Measurements from ENCODE around the gene CEBPZOS.

CEBPZOS gene

DNA sequence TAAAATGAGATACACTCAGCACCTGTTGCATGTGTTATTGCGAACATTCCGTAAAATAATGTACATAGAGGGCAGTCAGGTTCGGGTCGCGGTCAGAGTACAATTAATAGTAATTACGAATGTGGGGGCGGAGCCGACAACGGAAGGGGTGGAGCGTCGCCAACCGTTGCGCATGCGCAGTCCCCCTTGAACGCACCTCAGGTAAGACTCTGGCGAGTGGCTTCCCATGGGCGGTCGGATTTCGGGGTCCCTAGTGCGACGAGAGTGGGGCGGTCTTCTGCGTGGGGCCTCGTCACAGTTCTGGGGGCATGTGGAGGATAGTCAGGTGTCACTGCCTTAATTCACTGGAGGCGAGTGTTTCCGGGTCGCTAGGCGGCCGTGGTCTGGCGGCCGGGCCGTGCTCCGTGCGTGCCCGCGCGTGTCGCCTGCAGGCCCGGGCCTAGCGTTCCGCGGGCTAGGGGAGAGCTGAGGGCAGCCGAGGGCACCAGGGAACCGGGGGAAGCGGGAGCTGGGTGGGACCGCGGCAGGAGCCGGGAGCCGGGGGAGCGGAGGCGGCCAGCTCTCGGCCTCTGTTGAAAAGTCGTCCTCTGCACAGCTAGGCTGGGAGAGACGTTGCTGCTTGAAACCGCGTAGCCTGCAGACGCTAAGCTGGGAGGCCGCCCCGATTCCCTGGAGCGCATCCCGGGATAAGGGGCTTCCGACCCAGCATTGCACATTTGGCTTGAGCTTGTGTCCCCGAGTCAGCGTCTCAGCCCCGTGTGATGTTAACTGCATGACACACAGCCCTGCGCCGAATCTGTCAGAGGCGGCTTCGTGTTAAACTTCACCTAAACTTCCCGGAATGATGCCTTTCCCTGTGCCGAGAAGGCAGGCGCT, at the start of gene CEBPZOS:
CEBPZOS (plus strand) TSS at position 177 of the 876 bp plus-strand sequence. CDS start 3,209 bp downstream, outside the sequence.
- DNase-seq (ENCODE audit: low read depth in 2 of 2) = peak; percentile 80 to 87

DNA sequence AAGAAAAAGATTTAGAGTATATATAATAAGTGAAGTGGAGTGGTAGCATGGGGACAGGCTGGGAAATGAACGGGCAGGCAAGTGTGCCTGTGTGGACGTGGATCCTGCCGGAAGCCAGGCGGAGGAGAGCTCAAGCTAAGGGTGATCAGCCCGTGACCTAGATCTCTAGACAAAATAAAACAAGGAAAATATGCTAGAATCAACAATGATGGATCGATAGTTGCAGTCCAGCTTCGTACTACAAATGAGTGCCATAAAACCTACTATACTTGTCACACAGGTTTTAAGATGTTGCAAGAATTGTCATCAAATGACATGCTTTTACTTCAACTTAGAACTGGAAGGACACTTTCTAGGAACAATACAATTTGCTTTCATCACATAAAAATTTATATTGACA, 48.0 kb upstream of the CEBPZOS start:
- no peak for DNase-seq (ENCODE audit: low read depth in 2 of 2)

DNA sequence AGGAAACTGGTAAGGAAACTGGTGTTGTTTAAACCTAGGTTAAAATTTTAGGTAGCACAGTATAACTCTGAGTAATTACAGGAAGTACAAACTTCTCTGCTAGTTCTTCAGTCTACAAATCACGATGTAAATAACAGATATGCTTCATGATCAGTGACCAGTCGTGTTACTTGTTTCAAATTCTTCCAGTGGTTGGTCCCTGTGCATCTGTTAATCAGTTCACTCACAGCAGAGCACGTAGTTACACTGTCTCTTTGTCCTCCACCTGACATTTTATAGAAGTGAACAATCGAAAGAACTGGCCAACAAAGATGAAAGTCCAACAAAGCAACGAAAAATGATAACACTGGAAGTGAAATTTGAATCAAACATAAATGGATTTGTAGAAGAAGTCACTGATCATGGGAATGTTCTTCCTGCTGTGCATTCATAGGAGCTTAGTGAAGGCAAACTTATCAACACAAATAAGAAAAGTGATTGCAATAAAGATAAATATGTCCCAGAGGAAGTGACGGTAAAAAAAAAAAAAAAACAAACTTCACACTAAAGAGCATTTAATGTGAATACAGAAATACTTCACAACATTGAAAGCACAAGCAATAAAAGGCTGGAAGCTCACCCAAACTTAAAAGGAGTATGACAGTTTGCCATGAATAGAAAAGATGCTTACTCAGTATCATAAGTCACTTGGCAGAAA, 46.5 kb upstream of the CEBPZOS start:
- DNase-seq (ENCODE audit: low read depth in 2 of 2) = no peak

DNA sequence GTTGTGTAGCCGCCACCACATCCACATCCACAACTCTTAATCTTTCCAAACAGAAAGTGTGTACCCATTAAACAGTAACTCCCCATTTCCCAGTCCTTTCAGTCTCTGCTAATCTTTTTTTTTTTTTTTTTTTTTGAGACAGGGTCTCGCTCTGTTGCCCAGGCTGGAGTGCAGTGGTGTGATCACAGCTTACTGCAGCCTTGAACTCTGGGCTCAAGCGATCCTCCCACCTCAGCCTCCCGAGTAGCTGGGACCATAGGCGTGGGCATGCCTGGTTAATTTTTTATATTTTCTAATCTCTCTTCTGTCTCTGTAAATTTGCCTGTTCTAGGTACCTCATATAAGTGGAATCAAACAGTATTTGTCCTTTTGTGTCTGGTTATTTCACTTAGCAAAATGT, 43.1 kb upstream of the CEBPZOS start:
- DNase-seq (ENCODE audit: low read depth in 2 of 2) = no peak

DNA sequence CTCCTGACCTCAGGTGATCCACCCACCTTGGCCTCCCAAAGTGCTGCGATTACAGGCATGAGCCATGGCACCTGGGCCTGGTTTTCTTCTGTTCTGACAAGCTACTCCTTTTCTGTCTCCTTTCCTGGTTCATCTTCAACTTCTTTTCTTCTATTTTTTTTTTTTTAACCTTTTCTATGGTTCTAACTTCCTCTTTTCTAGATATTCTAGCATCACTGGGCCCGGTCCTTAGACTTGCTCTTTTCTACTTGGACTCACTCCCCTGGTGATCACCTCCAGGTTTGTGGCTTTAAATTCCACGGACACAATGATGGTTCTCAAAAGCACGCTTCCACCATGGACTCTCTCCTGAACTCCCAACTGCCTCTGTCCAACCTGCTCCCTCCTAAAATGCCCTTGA, 41.5 kb upstream of the CEBPZOS start:
- DNase-seq (ENCODE audit: low read depth in 2 of 2) = no peak

DNA sequence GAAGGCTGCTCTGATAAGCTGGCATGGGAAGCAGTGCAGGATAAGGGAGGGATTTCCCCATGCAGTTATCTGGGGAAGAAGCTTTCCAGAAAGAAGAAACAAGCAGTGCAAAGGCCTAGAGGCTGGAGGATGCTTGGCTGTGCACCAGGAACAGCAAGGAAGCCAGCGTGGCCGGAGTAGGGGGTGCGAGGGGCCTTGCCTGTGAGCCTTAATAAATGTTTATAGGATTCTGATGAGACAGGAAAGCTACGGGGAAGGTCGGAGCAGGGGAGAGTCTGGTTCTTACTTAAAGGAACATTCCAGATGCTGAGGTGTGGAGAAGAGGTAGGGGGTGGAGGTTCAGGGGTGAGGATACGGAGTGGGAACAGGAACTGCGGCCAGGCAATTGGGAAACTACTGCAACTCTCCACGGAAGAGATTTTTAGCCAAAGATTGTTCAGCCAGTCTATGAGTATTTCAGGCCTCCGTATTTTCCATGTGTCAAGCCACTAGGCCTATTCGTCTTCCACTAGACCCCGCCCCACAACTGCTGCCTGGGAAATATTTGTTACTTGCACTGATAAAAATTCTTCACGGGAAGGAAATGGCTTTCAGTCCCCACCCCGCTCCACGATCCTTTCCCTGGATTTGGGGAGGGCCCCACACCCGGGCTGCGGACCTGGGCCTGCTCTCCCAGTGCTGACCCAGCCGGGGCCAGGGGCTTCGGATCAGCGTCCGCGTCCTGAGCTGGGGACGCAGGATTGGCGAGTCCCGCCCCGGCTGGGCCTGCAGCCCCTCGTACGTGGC, 40.0 kb upstream of the CEBPZOS start:
- peak in 1 of 2 donors; percentile 11 for DNase-seq (ENCODE audit: low read depth in 2 of 2)

DNA sequence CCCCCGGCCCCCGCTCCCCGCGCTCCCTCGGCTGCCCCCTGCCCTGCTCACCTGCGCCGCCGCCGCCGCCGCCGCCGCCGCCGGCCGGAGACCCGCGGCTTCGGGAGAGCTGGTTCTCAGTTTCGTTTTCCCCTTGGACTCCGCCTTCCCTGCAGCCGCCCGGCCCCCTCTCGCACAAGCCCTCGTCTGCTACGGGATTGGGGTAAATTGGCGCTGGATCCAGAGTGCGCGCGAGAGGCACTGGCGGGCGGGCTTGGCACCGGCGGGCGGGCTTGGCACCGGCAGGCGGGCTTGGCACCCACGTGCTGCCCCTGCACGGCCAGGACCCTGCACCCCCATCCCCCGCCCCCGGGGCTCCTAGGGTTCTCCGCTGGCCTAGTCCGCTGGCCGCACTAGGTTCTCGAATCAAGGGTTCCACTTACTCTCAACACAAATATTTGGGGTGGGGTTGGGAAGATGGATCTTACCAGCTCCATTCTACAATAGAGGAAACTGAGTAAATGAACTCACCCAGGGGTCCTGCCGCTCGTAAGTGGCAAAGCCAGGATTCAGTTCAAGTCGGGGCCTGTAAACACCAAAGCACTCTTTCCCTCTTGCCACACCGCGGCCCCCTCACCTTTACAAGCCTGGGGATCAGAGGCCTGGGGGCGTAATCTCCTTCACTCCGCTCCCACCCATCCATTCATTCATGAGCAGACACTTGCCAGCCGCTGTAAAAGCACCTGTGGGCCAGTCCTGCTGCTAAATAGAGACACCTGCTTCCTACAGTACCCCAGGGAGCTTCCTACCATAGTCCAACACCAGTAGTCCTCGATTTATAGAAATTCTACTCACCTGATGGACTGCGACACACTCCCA, 39.2 kb upstream of the CEBPZOS start, which contains the start of gene EIF2AK2:
EIF2AK2 (minus strand) TSS at position 124 of the 858 bp plus-strand sequence. CDS start 9,174 bp downstream, outside the sequence.
- peak; percentile 53 to 75 for DNase-seq (ENCODE audit: low read depth in 2 of 2)

DNA sequence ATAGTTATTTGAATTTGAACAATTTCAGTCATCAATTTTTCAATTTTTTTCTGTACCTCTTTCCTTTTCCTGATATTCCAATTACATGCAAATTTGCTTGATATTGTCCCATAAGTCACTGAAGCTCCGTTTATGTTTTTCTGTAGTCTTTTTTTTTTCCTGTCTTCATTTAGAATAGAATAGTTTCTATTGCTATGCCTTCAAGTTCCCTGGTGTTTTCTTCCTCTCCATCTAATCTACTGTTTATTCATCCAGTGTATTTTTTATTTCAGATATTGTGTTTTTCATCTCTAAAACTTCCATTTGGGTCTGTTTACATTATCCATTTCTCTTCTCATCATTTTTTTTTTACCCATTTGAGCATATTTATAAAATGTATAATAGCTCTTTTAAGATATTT, 31.5 kb upstream of the CEBPZOS start:
- DNase-seq (ENCODE audit: low read depth in 2 of 2) = no peak

DNA sequence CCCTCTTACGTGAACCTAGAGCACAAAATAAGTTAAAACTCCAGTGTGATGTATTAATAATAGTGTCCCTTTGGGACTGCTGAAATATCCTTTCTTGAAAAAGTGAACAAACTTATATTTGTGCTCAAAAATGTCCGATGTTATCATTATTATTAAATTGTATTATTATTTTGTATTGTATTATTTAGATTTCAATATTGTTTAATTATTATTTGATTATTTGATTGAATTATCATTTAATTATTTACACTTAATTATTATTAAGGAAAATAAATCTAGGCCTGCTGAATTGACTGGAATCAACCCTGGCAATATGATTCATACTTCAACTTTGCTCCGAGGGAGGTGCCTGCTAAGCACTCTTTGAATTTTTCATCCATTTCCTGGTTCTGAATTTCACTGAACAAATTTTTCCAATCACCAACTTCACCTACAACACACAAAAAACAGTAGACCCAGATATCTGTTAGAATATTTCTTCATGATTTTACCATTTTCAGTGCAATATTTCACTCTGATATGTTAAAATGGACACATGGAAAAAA, 28.6 kb upstream of the CEBPZOS start:
- DNase-seq (ENCODE audit: low read depth in 2 of 2) = no peak

DNA sequence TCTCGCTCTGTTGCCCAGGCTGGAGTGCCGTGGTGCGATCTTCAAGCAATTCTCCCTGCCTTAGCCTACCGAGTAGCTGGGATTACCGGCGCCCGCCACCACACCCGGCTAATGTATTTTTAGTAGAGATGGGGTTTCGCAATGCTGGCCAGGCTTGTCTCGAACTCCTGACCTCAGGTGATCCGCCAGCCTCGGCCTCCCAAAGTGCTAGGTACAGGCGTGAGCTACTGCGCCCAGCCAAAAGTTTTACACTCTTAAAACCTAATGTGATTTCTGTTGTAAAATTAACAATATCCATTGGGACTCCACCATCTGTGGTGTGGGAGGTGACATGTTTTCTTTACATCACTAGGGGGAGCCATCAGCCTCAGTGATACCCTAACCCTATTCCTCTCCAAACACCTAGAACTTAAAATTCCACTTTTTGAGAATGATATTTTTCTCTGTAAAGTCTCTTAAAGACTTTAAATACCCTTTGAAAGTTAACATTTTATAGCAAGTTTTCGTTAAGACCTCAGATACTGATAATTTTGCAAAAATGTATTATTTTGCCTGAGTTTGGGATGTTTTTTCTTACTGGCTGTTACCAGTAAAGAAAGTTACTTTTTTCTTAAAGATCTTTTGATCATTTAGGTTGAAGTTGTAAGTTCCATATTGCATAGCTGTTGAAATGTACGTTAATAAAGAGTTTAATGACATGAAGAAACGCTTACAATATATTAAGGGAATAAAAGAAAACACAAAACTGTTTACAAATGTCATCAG, 27.9 kb upstream of the CEBPZOS start:
- DNase-seq (ENCODE audit: low read depth in 2 of 2) = no peak

DNA sequence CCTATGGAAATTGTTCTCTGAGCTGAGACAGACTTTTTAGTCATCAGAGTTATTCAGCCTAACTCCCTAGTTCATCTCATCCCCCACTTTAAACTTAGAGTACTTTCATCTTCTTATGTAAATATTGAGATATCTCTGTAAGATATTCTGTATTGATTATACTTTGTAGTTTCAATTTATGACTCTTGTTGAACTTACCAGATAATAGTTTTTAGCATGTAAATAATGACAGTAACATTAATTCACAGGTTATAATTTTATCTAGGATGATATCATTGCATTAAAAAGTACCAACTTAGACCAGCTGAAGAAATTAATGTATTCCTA, 24.7 kb upstream of the CEBPZOS start:
- no peak for DNase-seq (ENCODE audit: low read depth in 2 of 2)

DNA sequence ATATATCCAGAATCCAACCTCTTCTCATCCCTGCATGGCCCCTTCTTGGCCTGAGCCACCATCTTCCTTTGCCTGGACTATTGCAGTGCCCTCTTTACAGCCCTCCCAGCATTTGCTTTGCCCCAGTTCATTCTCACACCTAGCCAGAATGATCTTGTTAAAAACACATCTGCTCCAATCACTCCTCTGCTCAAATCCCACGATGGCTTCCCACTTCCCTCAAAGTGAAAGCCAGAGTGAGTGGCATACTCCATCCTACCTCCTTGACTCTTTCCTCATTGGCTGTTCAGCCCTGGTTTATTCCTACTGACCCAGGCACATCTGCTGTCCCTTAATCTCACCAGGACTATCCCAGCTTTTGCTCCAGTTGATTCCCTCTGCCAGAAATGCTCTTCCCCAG, 22.6 kb upstream of the CEBPZOS start:
- no peak for DNase-seq (ENCODE audit: low read depth in 2 of 2)

DNA sequence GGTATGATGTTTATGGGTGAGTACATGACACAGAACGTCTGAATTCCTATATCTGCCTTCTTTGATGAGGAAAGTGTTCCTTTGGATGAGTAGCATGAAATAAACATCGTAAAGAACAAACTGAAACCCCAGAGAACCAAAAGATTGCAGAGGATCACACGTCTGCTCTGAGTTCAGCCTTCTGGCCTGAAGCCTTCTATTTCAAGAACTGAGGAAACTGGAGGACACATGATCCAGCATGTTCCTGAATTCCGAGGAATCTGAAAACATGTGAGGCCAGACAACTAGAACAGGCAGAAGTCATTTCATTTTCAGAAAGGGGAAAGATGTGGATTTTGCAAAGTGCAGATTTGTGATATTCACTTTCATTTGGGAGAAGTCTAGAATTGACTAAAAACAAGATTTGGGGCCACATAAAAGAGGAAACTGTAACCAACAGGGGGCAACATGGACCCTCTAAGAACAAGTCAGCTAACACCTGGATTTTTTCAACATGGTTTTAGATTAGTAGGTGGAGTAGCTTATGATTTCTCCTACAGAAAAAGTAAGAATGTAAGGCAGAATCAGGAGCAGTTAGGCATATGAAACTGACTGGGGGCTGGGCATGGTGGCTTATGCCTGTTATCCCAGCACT, 16.2 kb upstream of the CEBPZOS start:
- DNase-seq (ENCODE audit: low read depth in 2 of 2) = no peak

DNA sequence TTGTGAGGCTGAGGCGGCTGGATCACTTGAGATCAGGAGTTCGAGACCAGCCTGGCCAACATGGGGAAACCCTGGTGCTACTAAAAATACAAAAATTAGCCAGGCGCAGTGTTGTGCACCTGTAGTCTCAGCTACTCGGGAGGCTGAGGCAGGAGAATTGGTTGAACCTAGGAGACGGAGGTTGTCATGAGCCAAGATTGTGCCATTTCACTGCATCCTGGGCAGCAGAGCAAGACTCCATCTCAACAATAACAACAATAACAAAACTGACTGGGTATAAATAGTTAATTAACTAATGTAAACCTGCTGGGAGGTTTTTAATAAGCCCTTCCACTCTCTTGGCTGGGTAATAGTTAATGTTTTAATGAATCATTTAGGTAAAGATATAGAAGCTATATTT, 15.7 kb upstream of the CEBPZOS start:
- DNase-seq (ENCODE audit: low read depth in 2 of 2) = no peak

DNA sequence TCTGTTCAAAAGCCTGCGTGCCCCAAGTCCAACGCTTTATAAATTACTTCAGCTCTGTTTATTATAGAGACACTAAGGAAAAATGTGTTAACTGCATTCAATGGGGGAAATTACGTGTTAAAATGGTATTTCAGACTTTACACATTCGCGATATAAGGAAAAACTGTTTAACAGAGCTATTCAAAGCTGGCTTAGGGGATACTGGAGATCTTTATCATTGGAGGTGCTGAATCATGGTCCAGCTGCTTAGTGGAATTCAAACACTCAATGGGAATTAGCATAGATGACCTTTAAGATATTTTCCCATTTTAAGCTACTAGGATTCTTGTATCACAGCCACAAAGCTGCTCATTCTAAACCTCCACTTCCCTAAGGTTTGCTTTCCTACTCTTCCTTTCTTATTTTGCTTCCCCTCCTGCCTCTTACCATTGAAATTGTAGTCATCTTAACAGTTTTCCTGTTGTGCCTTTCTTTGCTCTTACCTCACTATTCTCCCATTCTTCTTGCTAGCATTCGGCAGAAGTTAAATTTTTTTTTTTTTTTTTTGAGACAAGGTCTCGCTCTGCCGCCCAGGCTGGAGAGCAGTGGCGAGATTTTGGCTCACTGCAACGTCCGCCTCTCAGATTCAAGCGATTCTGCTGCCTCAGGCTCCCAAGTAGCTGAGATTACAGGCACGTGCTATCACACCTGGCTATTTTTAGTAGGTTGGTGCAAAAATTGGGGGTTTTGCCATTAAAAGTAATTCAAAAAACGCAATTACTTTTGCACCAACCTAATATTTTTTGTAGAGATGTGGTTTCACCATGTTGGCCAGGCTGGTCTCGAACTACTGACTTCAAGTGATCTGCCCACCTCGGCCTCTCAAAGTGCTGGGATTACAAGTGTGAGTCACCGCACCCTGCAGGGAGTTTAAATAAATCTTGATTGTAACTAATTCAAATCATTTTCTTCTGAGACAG, 14.3 kb upstream of the CEBPZOS start:
- DNase-seq (ENCODE audit: low read depth in 2 of 2) = no peak

DNA sequence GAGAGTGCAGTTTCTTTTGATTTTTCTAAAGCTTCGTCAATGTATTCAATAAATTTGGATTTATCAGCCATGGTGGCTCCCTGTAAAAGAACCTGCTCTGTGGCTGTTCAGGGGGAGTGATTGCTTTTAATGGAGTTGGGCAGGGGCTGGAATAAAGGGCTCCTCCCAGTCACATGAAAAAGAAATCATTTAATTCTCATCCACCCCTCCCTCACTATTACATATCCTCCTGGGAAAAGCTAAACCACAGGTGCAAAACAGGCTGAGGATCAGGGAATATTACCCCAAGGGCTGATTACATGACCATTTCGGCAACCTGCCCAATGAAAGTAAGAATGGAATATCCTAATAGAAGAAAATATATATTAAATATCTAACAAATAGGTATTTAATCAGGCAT, 7.7 kb upstream of the CEBPZOS start, which contains the start of gene SULT6B1:
SULT6B1 (minus strand) TSS at position 101 of the 400 bp plus-strand sequence; CDS start at position 71, 30 bp downstream.
- no peak for DNase-seq (ENCODE audit: low read depth in 2 of 2)

DNA sequence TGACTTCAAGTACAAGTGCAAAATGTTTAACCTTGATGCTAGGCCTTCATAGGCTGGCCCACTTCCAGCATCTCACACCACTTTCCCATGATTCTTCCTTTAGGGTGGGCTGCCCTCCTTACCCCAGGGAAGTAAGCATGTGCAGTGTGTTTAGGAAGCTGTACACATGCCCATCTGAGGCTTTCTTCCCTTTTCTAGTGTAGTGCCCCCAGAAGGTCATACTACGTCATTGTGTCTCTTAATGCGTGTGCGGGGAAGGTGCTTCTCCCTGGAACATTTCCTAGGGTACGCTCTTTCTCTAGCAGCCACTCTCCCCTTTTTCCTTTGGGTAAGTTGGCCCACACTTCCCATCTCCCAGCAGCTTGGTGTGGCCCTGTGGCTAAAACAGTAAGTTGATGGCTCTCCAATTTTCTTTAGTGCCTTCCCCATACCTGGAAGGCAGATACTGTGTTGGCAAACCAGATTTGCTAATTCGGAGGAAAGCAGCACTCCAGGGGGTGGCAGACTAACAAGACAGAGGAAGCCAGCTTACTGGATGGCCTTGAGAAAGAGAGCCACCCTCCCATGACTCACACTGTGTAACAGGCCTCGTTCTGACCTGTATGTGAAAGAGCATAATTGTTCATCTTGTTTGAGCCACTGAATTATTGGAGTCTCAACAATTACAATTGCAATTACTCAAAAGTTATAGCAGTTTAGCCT, 6.7 kb upstream of the CEBPZOS start:
- DNase-seq (ENCODE audit: low read depth in 2 of 2) = no peak

DNA sequence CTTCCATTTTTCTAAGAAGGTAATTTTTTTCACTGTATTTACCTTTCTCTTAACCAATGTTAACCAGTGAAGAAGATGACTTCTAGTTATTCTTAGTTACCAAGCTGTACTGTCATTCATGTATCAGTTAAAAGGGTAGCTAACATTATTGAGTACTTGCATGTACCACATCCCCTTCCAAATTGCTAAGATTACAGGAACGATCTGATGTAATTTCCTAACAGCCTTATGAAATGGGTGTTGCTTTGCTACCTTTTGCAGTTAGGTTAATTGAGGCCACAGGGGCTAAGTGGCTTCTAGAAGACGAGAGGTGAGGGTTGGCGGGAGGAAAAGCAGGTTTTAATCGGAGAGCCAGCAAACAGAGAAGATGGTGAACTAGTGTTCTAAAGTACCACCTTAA, 6.0 kb upstream of the CEBPZOS start:
- no peak for DNase-seq (ENCODE audit: low read depth in 2 of 2)
